Measurements from ENCODE around the gene METRN.
A peak's percentile ranks its signal among the peaks of the same experiment; 100 is the strongest.
"Not testable (repeated sequence)": the region's sequence is repeated elsewhere in the genome, so short reads cannot be mapped to it uniquely, and the experiment has no call there.

Gene METRN

GRCh38 chr16:739560-740458 is 24.9 kb downstream of the METRN start:
- no peak for DNase-seq

- DNase-seq: no peak
These were observed 25.5 kb downstream of the METRN start for GRCh38 chr16:740459-740763.

DNA sequence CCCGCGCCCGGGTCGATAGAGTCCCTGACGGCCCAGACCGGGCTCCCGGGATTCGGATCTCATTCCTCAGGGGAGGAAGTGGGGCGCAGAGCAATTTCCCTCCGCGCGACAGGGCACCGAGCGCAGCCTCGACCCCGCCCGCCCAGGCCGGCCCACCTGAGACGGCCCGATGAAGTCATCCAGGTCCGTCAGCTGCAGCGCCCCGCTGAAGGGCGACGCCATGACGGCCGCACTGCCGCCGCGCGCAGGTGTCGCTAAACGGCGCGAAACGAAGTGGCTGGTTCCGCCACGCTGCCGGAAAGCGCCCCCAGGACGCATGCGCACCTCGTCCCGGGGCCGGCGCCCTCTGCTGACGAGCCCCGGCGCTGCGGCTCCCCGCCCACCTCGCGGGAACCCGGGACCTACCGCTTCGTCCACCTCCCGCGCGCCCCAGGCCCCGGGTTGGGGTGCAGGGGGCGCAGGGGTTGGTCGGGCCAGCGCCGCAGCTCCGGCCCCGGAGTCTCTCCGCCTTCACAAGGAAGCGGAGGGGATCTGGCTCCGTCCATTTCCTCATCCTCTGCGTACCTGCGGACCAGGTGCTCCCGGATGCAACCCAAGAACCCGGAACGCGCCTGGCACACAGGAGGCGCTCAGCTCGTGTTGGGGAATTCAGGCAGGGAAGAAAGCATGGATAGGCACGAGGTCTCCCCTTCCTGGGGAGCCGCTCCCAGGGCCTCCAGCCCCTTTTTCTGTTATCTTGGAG is 26.0 kb downstream of the METRN start, which contains the start of gene CIAO3:
Gene CIAO3, minus strand, starts transcription at position 234 of the 742 bp plus-strand sequence. Its CDS starts 12 bp downstream, at position 222.
- DNase-seq: peak; percentile 90

DNA sequence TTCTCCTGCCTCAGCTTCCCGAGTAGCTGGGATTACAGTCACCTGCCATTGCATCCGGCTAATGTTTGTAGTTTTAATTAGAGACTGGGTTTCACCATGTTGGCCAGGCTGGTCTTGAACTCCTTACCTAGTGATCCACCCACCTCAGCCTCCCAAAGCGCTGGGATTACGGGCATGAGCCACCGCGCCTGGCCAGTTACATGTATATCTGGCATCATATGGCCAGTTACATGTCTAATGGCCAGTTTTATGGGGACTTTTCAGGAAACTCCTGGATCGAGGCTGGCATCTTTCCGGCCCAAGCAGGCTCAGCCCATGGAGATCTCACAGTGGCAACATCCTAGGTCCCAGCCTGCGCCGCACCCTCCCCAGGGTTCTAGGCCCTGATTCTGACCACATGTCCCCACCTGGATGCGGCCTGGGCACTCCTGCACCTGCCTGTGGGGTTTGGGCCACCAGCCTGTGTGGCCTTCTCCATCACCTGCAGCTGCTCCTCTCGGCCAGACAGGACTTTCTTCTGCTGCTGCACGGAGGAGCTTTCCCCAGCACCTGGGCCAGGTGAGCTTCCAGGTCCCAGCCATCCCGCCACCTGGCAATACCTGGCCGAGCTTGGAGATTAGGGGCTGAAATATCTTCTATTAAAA is 27.2 kb downstream of the METRN start:
- DNase-seq: no peak

DNA sequence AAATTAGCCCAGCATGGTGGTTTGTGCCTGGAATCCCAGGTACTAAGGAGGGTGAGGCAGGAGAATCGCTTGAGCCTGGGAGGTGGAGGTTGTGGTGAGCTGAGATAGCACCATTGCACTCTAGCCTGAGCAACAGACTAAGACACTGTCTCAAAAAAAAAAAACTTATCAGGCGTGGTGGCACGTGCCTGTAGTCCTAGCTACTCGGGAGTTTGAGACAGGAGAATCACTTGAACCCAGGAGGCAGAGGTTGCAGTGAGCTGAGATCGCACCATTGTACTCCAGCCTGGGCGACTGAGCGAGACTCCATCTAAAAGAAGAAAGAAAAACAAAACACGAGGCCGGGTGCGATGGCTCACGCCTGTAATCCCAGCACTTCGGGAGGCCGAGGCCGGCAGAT is 28.0 kb downstream of the METRN start:
- DNase-seq: not testable (repeated sequence)

GRCh38 chr16:743794-744500 is 29.0 kb downstream of the METRN start:
- DNase-seq: no peak

DNA sequence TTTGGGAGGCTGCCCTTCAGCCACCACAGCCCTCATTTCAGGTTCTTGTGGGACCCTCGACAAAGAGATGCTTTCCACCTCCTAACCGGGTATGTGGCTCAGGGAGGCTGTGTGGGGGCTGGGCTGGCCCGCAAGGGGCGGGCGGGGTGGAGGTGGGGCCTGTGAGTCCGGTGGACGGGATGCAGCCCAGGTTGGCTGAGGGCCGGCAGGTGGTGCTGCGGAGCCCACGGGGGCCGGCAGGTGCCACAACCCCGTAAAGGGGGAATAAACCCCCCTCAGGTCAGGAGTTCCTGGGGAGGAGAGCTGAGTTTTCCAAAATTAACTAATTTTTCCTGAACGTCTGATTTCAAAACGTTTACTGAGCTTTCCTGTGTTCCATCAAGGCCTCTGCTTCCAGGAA is 30.8 kb downstream of the METRN start:
- DNase-seq: no peak

DNA sequence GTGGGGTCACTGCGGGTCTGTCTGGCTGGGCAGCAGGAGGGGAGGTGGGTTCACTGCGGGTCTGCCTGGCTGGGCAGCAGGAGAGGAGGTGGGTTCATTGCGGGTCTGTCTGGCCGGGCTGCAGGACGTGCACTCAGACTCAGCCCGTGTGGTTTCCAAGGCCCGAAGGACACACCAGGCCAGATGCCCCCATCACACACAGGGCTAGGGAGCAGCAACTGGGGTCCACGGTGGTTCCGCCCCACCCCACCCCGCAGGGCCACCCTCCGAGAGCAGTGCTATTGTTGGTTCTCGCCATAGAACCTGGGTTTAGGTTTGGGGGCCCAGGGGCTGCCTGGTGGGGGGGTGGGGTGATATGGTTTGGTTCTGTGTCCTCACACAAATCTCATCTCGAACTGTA is 31.7 kb downstream of the METRN start:
- no peak for DNase-seq

- DNase-seq: no peak
These were observed 33.2 kb downstream of the METRN start for GRCh38 chr16:747978-748746.

- DNase-seq: peak; percentile 78
These were observed 34.1 kb downstream of the METRN start for GRCh38 chr16:749010-749409.

DNA sequence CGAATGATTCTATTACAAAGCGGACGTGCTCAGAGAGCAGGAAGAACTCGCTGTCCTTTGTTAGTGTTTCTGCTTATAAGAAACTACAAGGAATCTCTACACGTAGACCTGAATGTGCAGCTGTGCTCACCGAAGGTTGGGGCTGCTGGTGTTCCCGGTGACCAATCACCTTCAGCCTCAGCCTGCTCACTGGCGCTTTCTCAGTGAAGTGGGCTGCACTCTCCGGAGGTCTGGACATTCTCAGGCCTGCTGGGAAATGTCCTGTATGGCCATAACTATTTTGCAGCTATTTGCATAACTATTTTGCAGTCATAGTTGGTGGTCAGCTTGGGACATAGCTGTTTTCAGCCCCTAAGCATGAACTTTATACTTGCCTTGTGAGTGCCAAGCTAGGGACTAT is 35.6 kb downstream of the METRN start:
- no peak for DNase-seq

DNA sequence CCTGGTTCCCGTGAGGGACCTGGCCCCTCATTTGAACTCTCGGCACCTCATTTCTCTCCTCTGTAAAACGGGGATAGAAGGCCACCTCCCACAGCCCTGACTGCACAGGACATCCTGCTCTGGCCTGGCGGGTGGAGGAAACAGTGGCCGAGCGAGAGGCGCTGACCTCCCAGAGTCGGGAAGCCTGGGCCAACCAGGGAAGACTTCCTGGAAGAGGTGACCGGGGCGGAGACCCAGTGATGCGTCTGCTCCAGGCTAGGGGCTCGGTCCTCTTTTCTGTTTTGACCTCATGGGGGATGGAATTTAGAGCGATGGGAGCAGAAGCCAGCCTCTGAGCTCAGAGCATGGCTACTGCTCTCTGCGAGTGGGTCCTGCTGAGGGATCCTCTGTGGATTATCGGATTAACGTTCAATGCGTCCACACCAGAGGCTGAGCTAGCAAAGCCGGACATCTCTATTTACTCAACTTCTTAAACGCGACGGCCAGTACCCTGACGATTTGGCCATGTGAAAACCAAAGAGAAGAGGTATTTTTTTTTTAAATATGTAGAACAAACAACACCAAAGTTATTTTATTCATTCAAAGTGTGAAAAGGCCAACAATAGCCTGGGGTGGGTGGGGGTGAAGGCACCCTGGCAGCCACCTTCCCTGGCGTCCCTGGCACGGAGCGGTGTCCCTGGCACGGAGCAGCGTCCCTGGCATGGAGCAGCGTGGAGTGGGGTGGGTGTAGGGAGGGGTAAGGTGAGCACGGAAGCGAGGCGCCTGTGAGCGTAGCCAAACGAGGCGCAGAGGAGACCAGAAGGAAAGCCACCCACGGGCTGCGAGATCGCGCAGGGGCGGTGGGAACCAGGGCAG is 36.5 kb downstream of the METRN start:
- no peak for DNase-seq

DNA sequence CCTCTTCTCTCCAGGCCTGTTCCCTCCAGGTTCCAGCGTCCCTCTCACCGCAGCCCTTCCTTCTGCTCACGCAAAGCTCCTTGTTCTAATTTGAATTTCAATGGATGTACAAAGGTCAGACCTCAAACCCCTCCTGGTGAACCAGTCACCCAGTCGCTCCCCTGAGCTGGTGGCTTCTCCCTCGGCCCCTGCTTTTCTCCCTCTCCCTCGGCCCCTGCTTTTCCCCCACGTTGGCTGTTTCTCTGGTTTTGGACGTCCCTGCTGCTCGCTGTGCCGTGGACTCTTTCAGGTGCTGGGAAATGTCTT is 37.0 kb downstream of the METRN start:
- no peak for DNase-seq

DNA sequence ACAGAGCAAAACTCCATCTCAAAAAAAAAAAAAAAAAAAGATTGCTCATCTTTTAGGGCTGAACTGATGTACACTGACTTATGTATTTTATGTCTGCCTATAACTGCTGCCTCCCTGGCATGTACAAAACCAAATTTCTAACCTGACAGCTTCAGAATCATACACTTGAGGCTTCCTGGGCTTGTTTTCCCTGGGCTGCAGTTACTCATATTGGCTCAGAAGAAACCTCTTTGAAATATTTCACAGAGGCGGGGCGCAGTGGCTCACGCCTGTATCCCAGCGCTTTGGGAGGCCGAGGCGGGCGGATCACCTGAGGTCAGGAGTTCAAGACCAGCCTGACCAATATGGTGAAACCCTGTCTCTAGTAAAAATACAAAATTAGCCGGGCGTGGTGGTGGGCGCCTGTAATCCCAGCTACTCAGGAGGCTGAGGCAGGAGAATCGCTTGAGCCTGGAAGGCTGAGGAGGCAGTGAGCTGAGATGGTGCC is 39.2 kb downstream of the METRN start:
- not testable (repeated sequence) for DNase-seq

DNA sequence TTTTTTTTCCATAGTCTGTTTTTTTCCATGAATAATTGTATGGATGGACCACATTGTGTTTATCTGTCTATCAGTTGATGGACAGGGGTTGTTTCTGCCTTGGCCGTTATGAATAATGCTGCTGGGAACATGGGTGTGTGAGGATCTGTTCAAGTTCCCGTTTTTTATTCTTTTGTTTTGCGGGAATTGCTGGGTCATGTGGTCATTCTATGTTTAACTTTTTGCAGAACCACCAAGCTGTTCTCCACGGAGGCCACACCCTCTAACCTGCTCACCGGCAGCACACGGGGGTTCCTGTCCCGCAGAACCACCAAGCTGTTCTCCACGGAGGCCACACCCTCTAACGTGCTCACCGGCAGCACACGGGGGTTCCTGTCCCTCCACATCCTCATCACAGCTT is 39.7 kb downstream of the METRN start:
- DNase-seq: no peak

GRCh38 chr16:756428-756827 is 41.5 kb downstream of the METRN start:
- DNase-seq: no peak

GRCh38 chr16:759110-759910 is 44.4 kb downstream of the METRN start:
- DNase-seq: no peak

- no peak for DNase-seq
These were observed 45.1 kb downstream of the METRN start for GRCh38 chr16:760065-760464.

GRCh38 chr16:760545-761343 is 45.8 kb downstream of the METRN start, which contains the start of gene MSLN:
TSS of gene MSLN (plus strand) at chr16:760734. CDS start at chr16:762681, 1,947 bp downstream.
- DNase-seq: no peak

Measured in fibroblast of skin of scalp (primary cell).